Fibroblast of skin of right quadriceps (primary cell): Measurements from ENCODE around the gene CAPN15.
"Not testable (repeated sequence)": the region's sequence is repeated elsewhere in the genome, so short reads cannot be mapped to it uniquely, and the experiment has no call there.

Source experiments
- DNase-seq: peaks from one replicate; pipeline ENCODE4 v3.0.0-alpha.2; 2013

Gene CAPN15

DNA sequence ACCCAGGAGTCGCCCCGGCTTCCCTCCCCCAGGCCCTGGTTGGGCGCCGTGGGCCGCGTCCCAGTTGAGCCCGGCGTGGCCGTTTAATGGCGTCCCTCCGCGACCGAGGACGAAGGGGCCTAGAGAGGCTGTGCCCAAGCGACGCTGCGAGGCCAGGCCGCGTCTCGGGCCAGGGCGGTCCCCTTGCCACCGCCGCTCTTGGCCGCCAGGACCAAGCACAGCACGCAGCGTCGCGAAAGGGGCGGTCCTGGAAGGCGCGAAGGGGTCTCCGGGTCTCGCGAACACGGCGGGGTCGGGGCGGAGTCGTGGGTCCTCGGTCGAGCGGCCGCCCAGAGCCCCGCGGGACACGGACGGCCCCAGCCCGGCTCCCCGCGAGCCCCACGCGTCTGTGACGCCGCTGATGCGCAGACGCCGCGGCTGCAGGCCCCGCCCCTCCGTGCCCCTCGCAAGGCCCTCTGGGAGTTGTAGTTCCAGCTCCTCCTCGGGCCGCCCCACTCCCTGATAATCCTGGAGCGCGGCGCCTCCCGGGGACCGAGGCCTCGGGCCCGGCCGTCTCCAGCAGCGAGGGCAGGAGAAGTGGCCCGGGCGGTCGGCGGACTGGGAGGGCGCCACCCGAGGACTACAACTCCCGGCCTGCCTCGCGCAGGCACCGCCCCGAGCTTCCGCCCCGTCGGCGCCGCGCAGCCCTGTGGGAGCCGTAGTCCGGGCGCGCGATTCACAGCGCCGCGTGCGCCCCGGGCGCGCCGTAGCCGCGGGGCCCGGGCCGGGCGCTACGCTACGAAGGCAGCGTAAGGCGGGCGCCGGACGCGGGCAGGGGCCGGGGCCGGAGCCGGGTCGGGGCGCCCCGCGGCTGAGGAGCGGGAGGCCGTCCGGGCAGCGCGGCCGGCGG is at the start of gene CAPN15:
Gene CAPN15, plus strand, starts transcription at position 698 of the 889 bp plus-strand sequence. CDS start 19,127 bp downstream, outside the sequence.
- peak; percentile 83 for DNase-seq

DNA sequence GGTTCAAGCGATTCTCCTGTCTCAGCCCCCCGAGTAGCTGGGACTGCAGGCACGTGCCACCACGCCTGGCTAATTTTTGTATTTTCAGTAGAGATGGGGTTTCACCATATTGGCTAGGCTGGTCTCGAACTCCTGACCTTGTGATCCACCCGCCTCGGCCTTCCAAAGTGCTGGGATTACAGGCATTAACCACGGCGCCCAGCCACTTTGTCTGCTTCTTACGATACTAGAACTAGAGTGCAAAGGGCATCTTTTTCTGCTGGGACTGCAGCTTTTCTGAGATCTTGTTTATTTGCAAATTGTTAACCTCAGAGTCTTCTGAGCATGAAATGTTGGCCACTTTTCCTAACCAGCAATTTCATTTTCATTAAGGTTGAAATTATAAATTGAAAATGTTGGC is 49.2 kb upstream of the CAPN15 start:
- not testable (repeated sequence) for DNase-seq

DNA sequence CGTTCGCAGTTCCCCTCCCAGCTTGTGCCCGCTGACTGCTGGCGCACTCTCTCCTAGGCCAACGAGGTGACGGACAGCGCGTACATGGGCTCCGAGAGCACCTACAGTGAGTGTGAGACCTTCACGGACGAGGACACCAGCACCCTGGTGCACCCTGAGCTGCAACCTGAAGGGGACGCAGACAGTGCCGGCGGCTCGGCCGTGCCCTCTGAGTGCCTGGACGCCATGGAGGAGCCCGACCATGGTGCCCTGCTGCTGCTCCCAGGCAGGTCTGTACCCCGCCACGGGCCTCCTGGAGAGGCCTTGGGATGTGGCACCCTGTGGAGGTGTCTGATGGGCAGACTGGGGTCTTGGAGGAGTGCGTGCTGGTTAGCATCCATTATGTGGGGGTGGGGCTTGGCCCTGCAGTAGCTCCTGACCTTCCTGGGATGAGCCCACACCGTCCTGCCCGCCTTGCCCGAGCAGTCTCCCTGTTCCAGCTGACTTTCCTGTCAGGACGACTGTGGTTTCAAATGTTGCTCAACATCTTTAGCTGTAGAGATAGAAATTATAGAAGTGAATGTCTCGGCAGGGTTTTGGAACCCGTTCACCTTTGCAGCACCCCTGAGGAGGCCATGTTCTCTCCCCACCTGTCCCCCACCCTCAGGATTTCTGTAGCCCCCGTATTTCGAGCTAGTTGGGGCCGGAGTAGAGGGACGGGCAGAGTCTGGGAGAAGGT is 44.9 kb upstream of the CAPN15 start:
- no peak for DNase-seq

GRCh38 chr16:483341-484075 is 44.0 kb upstream of the CAPN15 start:
- no peak for DNase-seq

DNA sequence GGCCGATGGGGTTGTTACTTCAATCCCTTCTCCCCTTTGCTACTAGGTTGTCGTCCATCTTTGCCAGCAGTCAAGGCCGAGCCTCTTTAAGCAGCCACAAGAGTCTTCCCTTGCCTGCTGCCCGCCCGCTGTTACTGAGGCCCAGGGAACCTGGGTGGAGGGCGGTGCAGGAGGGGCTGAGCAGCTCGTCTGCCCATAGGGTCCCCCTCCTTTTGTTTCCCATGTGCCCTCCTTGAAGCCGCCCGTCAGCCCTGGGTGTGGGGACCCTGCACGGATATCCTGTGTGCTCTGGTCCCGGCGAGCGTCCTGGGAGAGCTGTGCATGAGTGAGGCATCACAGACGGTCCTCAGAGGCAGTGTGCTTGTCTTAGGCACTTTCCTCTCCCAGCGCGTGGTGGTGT is 37.9 kb upstream of the CAPN15 start:
- DNase-seq, result no peak

DNA sequence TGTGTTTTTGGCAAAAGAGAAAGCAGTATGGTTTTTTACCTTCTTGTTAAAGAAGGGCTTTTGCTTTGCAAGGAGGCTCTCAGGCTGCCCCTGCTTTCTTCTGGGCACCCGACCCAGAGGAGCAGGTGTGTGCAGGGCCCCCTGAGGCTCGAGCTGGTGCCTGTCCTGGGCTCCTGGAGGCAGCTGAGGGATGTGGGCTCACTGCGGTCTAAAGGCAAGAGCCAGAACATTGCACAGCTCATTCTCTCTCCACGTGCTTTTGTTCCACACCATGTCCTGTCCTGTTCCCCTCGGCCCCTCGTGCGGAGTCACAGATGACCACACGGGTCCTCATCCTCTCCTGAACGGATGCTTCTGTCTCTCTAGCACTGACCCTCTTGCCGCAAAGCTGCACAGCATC is 36.7 kb upstream of the CAPN15 start:
- no peak for DNase-seq

DNA sequence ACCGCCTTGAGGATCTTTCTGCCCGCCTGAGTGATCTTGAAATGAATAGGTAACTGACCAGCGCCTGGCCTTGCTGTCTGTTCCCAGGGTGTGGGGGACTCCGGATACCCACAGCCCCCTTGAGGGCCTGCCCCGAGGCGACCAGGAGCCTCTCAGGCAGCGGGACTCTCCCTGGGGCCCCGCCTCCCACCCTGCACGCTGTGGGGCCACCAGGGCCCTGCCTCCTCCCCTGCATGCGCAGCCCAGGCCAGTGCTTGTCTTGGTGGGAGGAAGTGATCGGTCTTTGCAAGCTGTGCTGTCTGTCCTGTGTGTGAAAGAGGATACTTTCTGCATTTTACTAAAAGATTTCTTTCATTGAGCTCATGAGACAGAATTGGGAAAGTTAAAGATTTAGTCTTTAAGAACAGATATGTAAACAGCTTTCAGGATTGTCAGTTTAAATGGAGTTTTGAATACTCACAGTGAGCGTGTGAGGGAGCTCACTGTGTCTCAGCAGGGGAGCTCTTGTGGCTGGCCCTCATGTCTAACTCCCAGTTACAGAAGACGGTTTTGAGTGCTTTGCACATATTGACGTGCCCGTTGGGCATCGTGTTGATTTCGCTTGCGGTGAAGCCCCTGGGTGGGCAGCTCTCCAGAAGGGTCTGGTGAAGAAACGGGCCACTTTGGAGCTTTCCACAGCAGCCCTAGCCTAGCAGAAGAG is 36.1 kb upstream of the CAPN15 start:
- no peak for DNase-seq

- DNase-seq, result no peak
These were observed 35.2 kb upstream of the CAPN15 start for GRCh38 chr16:492211-492875.

DNA sequence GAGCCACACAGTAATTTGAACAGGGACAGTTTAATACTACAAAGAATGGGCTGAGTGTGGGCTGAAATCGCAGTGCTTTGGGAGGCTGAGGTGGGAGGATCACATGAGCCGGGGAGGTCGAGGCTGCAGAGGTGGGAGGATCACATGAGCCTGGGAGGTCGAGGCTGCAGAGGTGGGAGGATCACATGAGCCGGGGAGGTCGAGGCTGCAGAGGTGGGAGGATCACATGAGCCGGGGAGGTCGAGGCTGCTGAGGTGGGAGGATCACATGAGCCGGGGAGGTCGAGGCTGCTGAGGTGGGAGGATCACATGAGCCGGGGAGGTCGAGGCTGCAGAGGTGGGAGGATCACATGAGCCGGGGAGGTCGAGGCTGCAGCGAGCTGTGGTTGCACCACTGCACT is 32.8 kb upstream of the CAPN15 start:
- not testable (repeated sequence) for DNase-seq

GRCh38 chr16:495127-495748 is 32.3 kb upstream of the CAPN15 start:
- peak; percentile 23 for DNase-seq

DNA sequence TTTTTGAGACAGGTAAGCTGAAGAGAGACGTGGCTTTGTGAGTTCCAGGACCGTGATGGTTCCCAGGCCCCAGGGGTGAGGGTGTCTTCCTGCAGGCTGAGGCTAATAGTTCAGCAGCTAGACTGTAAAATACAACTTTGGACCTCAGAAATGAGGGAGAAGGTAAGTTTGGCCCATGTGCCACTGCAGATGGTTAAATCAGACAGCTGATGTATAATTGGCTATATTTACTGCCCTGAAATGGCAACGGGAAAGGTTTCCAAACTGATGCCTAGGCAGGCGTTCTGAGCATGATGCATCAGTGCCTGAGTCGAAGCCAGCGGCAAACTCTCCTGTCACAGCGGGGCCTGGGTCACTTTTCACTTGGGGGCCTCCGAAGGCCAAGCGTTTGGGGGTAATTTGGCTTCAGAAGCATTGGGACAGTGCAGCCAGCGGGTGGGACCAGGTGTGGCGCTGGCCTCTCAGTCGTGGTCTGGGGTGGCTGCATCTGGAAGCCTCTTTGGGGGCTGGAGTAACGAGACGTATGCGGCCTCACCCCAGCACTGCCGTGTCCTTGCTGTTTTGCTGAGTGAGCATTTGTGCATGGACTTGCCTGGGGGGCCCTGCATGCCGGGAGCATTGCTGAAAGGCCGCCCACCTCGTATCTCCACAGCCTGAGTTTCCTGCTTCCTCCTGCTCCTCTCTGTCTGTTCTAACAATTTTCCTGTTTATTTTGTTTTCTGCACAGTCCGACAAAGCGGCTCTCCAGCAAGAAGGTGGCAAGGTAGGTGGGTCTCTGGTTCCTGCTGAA is 31.2 kb upstream of the CAPN15 start:
- DNase-seq, result no peak

DNA sequence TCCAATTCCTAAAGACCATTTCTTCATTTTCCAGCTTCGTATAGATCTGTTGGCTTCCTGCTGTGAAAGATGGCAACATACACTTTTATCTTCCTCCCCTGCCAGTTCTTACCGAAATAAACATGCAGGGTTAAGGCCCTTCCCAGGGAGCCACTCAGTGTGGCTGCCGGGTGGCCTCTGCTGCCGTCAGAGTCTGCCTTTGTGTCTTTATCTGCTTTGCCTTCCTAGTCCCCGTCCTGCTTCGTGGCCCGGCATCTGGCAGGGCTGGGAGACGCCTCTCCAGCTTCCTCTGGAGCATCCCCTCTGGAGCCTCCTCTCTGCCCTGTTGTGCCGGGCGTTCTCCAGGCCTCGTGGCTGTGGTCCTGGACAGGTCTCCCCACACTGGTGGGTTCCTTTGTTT is 30.3 kb upstream of the CAPN15 start:
- no peak for DNase-seq

DNA sequence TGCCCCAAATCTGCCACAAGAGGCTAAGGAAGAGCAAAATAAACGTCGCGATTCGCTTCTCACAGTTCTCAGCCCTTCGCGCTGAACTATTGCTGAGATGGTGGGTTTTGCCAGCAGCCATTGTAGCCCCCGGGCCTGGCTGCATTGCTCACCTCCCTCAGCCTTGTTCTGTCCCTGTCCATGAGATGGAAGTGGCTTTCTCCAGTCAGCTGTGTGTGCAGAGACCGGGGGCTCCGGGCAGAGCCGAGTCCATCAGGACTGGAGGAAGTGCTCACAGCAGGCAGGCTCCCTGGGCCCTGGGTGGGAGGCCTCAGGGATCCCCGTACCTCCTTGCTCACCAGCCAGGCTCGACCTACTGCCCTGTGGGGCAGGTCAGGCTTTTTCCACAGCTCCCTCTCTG is 27.6 kb upstream of the CAPN15 start:
- no peak for DNase-seq

DNA sequence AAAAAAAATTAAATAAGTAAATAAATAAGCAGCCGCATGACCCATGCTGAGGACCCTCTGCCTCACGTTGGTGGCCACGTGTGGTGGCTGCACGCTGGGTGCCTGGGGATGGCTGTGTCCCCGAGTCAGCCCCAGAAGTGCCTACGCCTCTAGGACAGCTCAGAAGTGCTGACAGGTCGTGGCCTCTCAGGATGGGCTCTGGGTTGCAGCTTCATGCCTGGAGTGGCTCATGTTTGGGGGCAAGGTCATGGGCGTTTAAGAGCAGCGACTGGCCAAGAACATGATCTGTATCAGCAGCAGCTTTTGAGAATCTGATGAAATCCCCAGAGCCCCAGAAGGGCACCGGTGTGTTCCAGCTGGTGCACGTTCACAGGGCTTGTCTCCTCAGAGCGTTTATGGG is 26.8 kb upstream of the CAPN15 start:
- no peak for DNase-seq

GRCh38 chr16:502179-502943 is 25.2 kb upstream of the CAPN15 start:
- DNase-seq, result no peak

- no peak for DNase-seq
These were observed 24.1 kb upstream of the CAPN15 start for GRCh38 chr16:503150-504071.

- DNase-seq, result no peak
These were observed 21.9 kb upstream of the CAPN15 start for GRCh38 chr16:505479-506245.

DNA sequence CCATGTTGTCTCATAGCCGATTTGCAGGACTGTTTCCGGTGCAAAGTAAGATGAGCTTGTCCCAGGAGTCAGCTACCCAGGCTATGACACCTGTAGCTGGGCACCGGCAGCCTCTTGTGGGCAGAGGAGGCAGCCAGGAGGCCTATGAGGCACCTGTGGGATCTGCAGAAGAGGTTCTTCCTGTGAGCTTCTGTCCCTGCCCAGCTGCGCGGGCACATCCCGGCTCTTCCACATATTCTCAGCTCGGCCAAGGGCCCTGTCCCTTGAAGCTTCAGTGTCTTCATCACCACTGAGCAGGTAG is 21.3 kb upstream of the CAPN15 start:
- DNase-seq, result no peak
